Measurements from ENCODE around the gene NSMF.

NSMF gene

DNA sequence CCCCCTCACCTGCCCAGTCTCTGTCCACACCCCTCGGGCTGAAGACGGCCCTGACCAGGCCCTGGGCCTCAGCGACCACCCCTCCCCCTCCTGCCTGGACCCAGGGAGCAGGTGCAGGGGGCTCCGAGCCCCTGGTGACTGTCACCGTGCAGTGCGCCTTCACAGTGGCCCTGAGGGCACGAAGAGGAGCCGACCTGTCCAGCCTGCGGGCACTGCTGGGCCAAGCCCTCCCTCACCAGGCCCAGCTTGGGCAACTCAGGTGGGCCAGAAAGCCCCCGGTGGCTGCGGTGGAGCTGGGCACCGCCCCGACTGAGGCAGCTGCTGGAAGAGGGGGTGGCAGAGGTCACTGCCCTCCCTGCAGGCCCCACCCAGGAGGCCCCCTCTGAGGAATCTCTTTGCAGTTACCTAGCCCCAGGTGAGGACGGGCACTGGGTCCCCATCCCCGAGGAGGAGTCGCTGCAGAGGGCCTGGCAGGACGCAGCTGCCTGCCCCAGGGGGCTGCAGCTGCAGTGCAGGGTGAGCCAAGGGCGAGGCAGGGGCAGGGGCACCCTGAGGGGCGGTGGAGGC is 25.7 kb downstream of the NSMF start:
- Histone ChIP-seq H3K9me3 (ENCODE audit: low read length) (no peaks in the 10 kb centered on the region), H3K79me2 (ENCODE audit: insufficient read depth, low read length) (no peaks in the 10 kb centered on the region), H3K27ac (ENCODE audit: low read depth, low read length, poor library complexity, severe bottlenecking) (no peak overlapping the region), H3K9me2 (ENCODE audit: low read depth, low read length) (no peaks in the 10 kb centered on the region), H3K4me1 (ENCODE audit: insufficient read depth, low read length, severe bottlenecking) (peaks cover 17% of the 10 kb centered on the region), H3K4me3 (ENCODE audit: low read depth, low read length, poor library complexity, severe bottlenecking) (no peak overlapping the region), H4K20me1 (ENCODE audit: insufficient read depth, low read length) (no peaks in the 10 kb centered on the region), H3F3A (ENCODE audit: insufficient read depth, low read length) (no peaks in the 10 kb centered on the region), H3K27me3 (ENCODE audit: insufficient read depth, low read length) (peaks cover 25% of the 10 kb centered on the region; the same call in 1 of the 2 replicates), H3K4me2 (ENCODE audit: low read length) (no peak overlapping the region), H2AFZ (ENCODE audit: low read length) (no peak overlapping the region), H3K9ac (ENCODE audit: low read length) (no peak overlapping the region), H3K36me3 (ENCODE audit: insufficient read depth, low read length) (no peaks in the 10 kb centered on the region)
- no peak for TF ChIP-seq EZH2 (IDR thresholded peaks at IDR 0.05; ENCODE audit: borderline replicate concordance, low read length)
- no peak for TF ChIP-seq CTCF (IDR thresholded peaks at IDR 0.05; ENCODE audit: low read length)

- H3F3A ChIP-seq (ENCODE audit: insufficient read depth, low read length) = no peaks in the 10 kb centered on the region
- peaks cover 17% of the 10 kb centered on the region for H3K4me1 ChIP-seq (ENCODE audit: insufficient read depth, low read length, severe bottlenecking)
- no peaks in the 10 kb centered on the region for H3K36me3 ChIP-seq (ENCODE audit: insufficient read depth, low read length)
- no peaks in the 10 kb centered on the region for H4K20me1 ChIP-seq (ENCODE audit: insufficient read depth, low read length)
- H3K9me2 ChIP-seq (ENCODE audit: low read depth, low read length) = no peaks in the 10 kb centered on the region
- no peak overlapping the region for H3K4me3 ChIP-seq (ENCODE audit: low read depth, low read length, poor library complexity, severe bottlenecking)
- no peak overlapping the region for H2AFZ ChIP-seq (ENCODE audit: low read length)
- H3K27me3 ChIP-seq (ENCODE audit: insufficient read depth, low read length) = peaks cover 25% of the 10 kb centered on the region; the same call in 1 of the 2 replicates
- TF ChIP-seq CTCF (IDR thresholded peaks at IDR 0.05; ENCODE audit: low read length) = no peak
- TF ChIP-seq EZH2 (IDR thresholded peaks at IDR 0.05; ENCODE audit: borderline replicate concordance, low read length) = no peak
- no peak overlapping the region for H3K9ac ChIP-seq (ENCODE audit: low read length)
- H3K79me2 ChIP-seq (ENCODE audit: insufficient read depth, low read length) = no peaks in the 10 kb centered on the region
- H3K9me3 ChIP-seq (ENCODE audit: low read length) = no peaks in the 10 kb centered on the region
- no peak overlapping the region for H3K4me2 ChIP-seq (ENCODE audit: low read length)
- H3K27ac ChIP-seq (ENCODE audit: low read depth, low read length, poor library complexity, severe bottlenecking) = no peak overlapping the region
Measured at GRCh38 chr9:137432687-137433348, 26.3 kb downstream of the NSMF start.

DNA sequence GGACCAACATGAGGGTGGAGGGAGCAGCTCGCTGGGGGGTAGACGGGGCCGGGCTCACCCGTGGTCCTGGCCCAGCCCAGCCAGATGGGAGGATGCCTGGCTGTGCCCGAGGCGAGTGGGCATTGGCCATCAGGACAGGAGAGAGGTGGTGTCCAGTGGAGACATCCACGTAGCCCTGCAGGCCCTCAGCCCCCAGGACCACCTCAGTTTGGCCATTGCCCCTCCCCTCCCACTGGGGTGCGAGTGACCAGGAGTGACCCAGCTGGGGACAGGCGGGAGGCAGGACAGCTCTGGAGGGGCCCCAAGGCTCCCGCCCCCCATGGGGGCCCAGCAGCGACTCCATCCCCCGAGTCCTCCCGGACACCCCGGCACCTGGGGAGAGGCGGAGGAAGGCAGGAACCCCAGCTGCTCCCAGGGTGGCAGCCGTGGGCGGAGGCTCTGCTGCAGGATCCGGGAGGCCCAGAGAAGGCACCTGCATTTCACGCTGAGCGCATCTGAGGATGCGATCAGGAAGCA is 27.7 kb downstream of the NSMF start:
- Histone ChIP-seq H4K20me1 (ENCODE audit: insufficient read depth, low read length) (no peaks in the 10 kb centered on the region), H3K9me3 (ENCODE audit: low read length) (no peaks in the 10 kb centered on the region), H3K9me2 (ENCODE audit: low read depth, low read length) (no peaks in the 10 kb centered on the region), H3K27ac (ENCODE audit: low read depth, low read length, poor library complexity, severe bottlenecking) (no peak overlapping the region), H3K4me2 (ENCODE audit: low read length) (no peak overlapping the region), H2AFZ (ENCODE audit: low read length) (no peak overlapping the region), H3K4me3 (ENCODE audit: low read depth, low read length, poor library complexity, severe bottlenecking) (no peak overlapping the region), H3F3A (ENCODE audit: insufficient read depth, low read length) (no peaks in the 10 kb centered on the region), H3K27me3 (ENCODE audit: insufficient read depth, low read length) (peaks cover 19% of the 10 kb centered on the region; the same call in 1 of the 2 replicates), H3K4me1 (ENCODE audit: insufficient read depth, low read length, severe bottlenecking) (peaks cover 17% of the 10 kb centered on the region), H3K36me3 (ENCODE audit: insufficient read depth, low read length) (no peaks in the 10 kb centered on the region), H3K79me2 (ENCODE audit: insufficient read depth, low read length) (no peaks in the 10 kb centered on the region), H3K9ac (ENCODE audit: low read length) (no peak overlapping the region)
- TF ChIP-seq CTCF (IDR thresholded peaks at IDR 0.05; ENCODE audit: low read length) (no peak), EZH2 (IDR thresholded peaks at IDR 0.05; ENCODE audit: borderline replicate concordance, low read length) (no peak)
